GM18907 (cell line): ENCODE results near the gene TRIM2.

Experiments
- ATAC-seq: cut with Tn5 transposase; IDR thresholded peaks from one replicate; pipeline ENCODE4 v1.9.1; 2021; ENCODE audit warnings: mild to moderate bottlenecking, moderate library complexity; ENCODE audit not compliant: unreplicated experiment

TRIM2 gene

GRCh38 chr4:153246446-153247115 is 42.3 kb downstream of the TRIM2 start:
- no peak for ATAC-seq

DNA sequence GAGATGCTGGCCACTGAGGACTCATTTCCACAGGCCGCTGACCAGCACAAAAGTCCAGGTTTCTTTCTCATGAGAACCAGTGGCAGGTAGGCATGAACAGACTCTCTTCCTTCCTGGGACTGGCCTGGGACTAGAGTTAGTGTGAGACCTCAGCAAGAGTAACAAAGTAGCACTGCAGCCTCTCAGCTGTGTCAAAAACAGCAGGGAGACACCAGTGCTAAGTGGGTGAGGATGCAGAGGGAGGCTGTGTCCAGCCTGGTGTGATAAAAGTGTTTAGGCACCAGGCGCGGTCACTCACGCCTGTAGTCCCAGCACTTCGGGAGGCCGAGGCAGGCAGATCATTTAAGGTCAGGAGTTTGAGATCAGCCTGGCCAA is 42.9 kb downstream of the TRIM2 start:
- no peak for ATAC-seq

DNA sequence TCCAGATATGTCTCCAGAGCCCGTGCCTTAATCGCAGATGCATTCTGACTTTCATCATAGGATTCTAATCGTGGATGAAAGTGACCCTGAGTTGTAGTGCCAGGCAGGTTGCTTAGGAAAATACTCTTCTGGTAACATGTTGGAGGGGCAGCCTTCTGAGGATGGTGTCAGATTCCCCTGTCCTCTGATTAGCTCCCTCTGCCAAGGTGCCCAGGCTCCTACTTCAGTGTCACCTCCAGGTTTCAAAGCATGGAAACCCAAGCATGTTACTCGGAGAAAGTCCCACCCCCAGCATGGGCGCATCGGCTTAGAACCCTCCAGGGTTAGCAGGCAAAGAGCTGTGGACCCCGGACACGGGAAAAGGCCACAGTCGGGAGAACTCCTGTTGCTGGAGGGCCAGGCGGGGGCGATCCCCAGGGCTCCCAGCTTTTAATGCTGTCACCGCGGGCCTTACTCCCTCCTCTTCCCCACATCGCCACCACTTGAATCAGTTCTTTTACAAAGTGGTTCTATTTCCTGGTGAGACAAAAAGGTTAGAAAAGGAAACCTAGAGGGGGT is 44.5 kb downstream of the TRIM2 start:
- ATAC-seq, result peak; percentile 20

DNA sequence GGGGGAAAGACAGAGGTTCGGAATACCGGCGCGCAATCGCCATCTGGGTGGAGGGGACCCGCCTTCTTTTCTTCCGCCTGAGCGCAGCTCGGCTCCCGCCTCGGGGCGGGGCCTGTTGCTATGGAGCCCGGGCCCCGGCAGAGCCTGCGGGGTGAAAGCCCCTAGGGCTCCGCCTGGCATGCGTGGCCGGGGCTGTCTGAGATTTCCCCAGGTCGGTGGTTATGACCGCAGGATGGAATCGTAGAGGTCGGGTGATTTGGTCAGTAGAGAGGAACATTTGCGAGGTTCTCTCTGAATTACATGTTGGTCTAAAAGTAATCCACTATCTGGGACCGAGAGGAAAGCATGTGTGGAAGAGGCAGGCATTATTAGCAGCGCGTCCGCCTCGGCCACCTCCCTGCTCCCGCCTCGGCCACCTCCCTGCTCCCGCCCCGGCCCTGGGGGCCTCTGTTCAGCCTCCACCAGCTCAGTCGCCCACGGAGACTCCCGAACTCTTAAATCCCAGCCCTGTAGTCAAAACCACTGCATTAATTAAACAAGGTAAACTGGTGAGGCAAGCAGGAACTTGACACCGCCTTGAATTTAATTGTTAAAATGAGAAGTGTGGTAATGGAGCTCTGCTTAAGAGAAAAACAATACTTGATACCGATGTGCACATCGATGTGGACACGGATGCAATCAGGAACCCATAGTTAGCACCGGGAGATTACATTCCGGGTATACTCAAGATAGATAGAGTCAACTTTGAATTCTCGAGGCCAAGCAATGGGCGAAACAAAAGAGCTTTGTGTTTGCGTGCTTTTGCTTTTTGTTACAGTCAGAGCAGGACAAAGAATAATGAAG is 45.2 kb downstream of the TRIM2 start:
- ATAC-seq, result peak; percentile 98

GRCh38 chr4:153252122-153252521 is 47.9 kb downstream of the TRIM2 start:
- ATAC-seq, result peak; percentile 45

- no peak for ATAC-seq
These were observed 51.0 kb downstream of the TRIM2 start for GRCh38 chr4:153255233-153255632.

DNA sequence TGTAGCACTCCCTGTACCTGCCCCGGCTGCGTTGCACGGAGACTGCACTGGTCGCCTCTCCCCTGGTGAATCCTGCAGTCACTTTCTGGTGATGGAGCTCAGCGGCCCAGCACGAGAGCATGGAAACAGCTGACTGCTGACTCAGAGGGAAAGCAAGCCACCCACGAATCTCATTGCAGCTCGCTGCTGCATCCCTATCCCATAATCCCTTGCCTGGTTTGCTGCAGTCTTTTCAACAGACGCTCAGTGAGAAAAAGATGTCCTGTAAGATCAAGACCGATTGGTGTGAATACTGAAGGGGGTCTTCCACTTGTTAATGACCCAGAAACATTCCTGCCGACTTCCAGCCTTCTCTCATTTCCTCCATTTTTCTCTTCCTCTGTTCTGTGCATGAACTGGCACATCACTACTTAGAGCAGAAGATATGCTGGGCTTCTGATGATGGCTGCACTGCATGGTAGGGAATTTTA is 52.9 kb downstream of the TRIM2 start:
- ATAC-seq, result peak; percentile 78

DNA sequence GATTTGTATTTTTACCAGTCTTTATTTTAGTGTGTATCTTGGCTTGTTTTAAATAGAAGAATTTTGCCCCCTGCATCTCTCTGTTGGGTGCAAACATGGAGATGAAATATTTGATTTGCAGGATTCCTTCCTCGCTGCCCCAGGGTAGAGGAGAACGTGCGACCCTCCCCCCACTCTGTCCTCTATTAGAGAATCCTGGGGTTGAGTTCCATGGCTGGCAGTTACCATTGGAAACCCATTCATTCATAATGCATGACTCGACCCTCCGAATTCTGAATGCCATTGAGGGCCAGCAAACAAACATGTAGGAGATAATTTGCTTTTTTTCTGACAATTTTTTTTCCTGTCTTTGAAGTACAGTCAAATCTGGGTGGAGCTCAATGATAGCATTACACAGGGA is 53.7 kb downstream of the TRIM2 start:
- no peak for ATAC-seq

GRCh38 chr4:153258750-153259149 is 54.5 kb downstream of the TRIM2 start:
- no peak for ATAC-seq

DNA sequence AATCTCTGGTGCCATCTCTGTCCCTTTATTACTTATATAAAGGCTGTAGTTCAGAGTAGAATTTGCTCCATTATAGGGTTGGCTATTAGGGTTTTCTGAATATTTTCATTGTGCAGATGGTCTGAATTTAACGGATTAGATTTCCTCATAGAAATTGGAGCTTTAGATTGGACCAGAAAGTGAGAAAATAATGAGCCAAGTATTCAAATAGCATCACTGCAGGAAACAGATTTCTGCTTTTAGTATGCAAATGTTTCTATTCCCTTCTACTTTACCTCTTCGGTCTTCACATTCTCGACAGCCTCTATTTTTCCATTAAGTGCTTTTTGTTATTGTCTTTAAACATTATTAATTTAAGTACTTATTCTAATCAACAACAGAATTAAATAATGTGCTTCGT is 55.4 kb downstream of the TRIM2 start:
- ATAC-seq, result no peak

DNA sequence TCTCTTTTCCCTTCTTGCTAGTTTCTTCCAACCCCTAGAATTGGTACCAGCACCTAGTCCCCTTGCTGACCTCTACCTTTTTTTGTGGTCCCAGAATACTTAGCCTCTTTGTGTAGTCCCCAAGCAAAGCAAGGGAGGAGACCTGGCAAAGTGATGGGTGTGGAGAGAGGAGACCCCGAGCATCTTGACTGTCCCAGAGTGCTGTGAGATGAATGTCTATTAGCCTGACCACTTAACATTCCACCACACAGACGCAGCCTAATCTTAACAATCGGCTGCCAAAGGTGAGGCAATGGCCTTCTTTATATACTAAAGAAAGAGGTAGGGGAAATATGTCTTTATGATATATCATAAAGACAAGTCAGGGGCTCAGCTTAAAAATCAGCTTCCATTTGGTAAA is 55.9 kb downstream of the TRIM2 start:
- ATAC-seq, result no peak

DNA sequence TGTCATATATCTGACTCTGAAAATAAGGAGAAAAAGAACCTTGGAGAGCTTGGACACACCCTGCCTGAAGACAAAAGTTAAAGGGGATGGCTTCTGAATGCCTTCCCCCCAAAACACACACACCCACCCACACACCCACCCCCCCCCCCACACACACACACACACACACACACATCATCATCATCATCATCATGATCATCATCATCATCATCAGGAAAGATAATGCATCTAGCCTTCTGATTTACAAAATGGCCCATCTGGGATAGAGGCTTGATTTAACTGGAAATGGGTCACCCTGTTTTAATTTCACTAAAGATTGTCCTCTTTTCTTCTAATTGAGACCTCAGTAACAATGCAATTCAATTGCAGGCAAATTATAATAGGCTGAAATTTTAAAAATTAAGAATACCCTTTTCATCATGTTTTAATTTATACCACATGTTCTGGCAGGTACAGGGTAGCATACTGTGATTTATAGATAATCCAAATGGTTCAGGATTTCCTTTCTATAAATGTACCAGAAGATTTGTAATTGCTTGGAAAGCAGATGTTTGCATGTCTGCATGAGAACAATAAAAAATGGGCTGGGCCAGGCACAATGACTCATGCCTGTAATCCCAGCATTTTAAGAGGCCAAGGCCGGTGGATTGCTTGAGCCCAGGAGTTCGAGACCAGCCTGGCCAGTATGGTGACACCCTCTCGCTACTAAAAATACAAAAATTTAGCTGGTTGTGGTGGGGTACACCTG is 56.5 kb downstream of the TRIM2 start:
- no peak for ATAC-seq

GRCh38 chr4:153261461-153261860 is 57.2 kb downstream of the TRIM2 start:
- ATAC-seq, result no peak

DNA sequence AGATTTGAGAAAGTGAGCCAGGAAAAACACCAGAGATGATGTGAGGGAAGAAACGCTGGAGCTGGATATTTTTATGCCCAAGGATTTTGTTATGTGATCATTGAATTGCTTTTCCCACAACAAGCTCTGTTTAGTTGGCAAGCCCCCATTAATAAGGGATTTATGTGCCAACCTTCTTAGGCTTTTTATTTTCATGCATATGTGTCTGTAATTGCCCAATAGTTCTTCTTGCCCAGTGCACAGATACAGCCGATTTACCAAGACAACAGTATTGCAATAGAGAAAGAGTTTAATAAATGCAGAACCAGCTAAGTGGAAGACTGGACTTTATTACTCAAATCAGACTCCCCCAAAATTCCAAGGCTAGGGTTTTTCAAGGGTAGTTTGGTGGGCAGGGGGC is 57.7 kb downstream of the TRIM2 start:
- ATAC-seq, result no peak

- no peak for ATAC-seq
These were observed 61.2 kb downstream of the TRIM2 start for GRCh38 chr4:153265306-153266047.

GRCh38 chr4:153266988-153267387 is 62.7 kb downstream of the TRIM2 start:
- no peak for ATAC-seq

DNA sequence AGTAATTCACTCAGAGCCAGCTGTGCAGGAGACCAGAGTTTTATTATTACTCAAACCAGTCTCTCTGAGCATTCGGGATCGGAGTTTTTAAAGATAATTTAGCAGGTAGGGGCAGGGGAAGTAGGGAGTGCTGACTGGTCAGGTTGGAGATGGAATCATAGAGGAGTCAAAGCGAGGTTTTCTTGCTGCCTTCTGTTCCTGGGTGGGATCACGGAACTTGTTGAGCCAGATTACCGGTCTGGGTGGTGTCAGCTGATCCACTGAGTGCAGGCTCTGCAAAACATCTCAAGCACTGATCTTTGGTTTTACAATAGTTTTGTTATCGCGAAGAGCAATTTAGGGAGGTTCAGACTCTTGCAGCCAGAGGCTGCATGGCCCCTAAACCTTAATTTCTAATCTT is 63.6 kb downstream of the TRIM2 start:
- no peak for ATAC-seq

DNA sequence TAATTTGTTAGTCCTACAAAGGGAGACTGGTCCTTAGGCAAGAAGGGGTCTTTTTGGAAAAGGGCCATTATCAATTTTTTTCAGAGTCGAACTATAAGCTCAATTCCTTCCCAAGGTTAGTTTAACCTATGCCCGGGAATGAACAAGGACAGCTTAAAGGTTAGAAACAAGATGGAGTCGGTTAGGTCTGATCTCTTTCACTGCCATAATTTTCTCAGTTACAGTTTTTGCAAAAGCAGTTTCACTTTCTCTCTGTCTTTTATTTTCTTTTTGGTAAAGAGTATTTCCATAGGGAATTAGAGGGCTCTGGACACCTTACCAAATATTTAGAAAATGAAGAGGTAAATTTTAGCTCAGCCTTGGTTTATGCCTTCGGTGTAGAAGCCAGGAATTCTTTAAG is 64.1 kb downstream of the TRIM2 start:
- ATAC-seq, result no peak

- no peak for ATAC-seq
These were observed 65.2 kb downstream of the TRIM2 start for GRCh38 chr4:153269218-153269990.

DNA sequence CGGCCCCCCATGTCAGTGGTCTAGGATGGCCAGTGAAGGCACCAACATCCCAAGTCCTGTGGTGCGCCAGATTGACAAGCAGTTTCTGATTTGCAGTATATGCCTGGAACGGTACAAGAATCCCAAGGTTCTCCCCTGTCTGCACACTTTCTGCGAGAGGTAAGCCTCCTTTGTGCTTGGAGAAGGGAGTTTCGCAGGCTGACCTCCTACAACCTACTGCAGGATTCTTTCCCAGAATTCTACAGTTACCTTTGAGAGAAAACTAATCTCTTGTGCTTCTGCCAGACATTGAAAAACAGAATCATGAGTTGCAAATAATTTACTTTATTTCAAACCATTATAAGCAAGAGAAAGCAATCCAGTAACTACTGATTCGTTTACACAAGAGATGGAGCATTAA is 66.1 kb downstream of the TRIM2 start:
- ATAC-seq, result no peak
